Measurements from ENCODE around the gene PLAAT3. TPM values are rescaled to one million over a fixed set of nuclear protein-coding genes. Genes with fewer than 3 reads are reported as not detected.

The PLAAT3 gene
- total RNA-seq, 2 donors from 2014 or later: 3.8 to 13.2 TPM

DNA sequence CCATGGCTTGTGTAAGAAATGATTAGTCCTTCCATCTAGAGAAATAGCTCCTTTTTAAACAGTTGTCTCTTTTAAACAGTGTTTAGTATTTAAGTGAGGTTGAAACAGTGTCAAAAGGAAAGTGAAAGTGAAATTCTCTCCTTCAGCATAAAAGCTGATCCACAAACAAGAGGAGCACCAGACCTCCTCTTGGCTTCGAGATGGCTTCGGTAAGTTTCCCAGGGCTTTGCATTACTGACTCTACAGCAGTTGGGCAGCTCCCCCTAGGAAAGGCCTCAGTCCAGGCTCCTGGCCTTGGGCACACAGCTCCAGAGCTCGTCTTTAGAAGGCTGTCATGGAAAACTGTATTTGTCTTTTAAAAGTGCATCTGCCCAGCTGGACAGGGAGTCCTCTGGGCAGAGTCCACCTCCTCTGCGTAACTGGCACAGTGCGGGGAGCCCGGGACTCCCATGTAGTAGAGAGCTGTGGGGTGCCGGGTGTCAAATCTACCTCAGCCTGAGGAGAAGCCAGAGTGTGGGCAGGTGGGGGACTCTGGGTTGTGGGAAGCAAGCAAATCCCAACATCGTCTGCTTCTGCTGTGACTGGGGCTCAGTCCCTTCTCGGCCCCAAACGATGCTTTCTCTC is 77.5 kb downstream of the PLAAT3 start, which contains the start of gene PLAAT4:
TSS of gene PLAAT4 (plus strand) at position 140 of the 624 bp plus-strand sequence. CDS start at position 201, 61 bp downstream.
- Histone ChIP-seq H3K27ac (peak within 1 kb of the TSS; percentile 73), H3K9me3 (no peaks in the 10 kb centered on the region), H3K9ac (ENCODE audit: low read depth in 2 of 2, low read length in 2 of 2) (peak within 1 kb of the TSS; percentile 68 to 75), H3K4me3 (peak within 1 kb of the TSS; percentile 42), H3K27me3 (no peaks in the 10 kb centered on the region), H3K36me3 (no peaks in the 10 kb centered on the region), H3K4me1 (peaks cover 10% of the 10 kb centered on the region)
- peak; percentile 46 for DNase-seq
- intact Hi-C loops (cut with DNase I): no loop called here
- TF ChIP-seq, protein P1, sequence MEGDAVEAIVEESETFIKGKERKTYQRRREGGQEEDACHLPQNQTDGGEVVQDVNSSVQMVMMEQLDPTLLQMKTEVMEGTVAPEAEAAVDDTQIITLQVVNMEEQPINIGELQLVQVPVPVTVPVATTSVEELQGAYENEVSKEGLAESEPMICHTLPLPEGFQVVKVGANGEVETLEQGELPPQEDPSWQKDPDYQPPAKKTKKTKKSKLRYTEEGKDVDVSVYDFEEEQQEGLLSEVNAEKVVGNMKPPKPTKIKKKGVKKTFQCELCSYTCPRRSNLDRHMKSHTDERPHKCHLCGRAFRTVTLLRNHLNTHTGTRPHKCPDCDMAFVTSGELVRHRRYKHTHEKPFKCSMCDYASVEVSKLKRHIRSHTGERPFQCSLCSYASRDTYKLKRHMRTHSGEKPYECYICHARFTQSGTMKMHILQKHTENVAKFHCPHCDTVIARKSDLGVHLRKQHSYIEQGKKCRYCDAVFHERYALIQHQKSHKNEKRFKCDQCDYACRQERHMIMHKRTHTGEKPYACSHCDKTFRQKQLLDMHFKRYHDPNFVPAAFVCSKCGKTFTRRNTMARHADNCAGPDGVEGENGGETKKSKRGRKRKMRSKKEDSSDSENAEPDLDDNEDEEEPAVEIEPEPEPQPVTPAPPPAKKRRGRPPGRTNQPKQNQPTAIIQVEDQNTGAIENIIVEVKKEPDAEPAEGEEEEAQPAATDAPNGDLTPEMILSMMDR (IDR thresholded peaks at IDR 0.05): no peak

DNA sequence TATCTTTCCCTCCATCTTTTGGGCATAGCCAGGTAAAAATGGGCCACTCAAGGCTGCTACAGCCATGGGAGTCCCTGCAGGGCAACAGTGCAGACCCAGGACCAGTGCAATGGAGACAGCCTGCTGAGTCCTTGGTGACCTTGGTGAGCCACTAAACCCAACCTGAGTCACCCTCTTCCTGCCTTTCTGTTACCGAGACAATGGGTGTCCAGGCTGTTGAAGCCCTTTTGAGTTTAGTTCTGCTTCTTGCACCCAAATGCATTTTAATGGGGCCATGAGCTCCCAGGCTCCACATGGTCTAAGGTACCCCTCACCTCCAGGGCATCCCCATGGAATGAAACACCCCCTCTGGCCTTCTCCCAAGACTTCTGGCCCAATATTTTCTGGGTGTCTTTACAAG is 78.5 kb downstream of the PLAAT3 start:
- DNase-seq: no peak
- intact Hi-C loops (cut with DNase I): no loop called here
- H3K4me1 ChIP-seq: peaks cover 10% of the 10 kb centered on the region

DNA sequence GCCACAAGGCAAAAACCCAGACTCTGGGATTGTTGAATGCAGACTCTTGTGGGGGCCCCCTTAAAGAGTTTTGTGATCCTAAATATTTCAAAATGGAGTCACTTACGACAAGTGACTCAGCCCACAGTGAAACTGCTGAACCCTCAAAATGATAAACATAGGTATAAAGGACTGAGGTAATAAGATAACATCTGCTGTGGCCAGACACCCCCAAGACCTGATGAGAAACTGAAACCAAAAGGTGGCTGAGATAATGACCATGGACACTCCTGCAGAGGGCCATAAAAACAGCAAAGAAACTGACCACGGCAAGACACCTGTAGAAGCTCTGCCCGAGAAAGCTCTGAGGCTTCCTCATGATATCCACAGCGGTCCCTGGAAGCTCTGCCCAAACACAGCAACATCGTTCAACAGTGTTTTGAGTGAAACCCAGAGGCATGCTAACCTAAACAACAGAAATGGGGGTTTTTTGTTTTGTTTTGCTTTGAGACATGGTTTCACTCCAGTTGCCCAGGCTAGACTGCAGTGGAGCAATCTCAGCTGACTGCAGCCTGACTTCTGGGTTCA is 79.3 kb downstream of the PLAAT3 start:
- Histone ChIP-seq H3K9ac (ENCODE audit: low read depth in 2 of 2, low read length in 2 of 2) (no peak overlapping the region), H3K4me1 (peaks cover 10% of the 10 kb centered on the region), H3K27ac (peak overlapping the region; percentile 73), H3K36me3 (no peaks in the 10 kb centered on the region), H3K9me3 (no peaks in the 10 kb centered on the region), H3K4me3 (no peak overlapping the region), H3K27me3 (no peaks in the 10 kb centered on the region)
- no peak for DNase-seq
- TF ChIP-seq, protein P1 (IDR thresholded peaks at IDR 0.05): no peak
- intact Hi-C loops (cut with DNase I): no loop called here

More for the DNA sequence above, 78.5 kb downstream of the PLAAT3 start:
- peak overlapping the region; percentile 73 for H3K27ac ChIP-seq
- H3K9ac ChIP-seq (ENCODE audit: low read depth in 2 of 2, low read length in 2 of 2): no peak overlapping the region
- H3K4me3 ChIP-seq: no peak overlapping the region
- H3K27me3 ChIP-seq: no peaks in the 10 kb centered on the region
- H3K36me3 ChIP-seq: no peaks in the 10 kb centered on the region
- TF ChIP-seq, protein P1 (IDR thresholded peaks at IDR 0.05): no peak
- no peaks in the 10 kb centered on the region for H3K9me3 ChIP-seq

DNA sequence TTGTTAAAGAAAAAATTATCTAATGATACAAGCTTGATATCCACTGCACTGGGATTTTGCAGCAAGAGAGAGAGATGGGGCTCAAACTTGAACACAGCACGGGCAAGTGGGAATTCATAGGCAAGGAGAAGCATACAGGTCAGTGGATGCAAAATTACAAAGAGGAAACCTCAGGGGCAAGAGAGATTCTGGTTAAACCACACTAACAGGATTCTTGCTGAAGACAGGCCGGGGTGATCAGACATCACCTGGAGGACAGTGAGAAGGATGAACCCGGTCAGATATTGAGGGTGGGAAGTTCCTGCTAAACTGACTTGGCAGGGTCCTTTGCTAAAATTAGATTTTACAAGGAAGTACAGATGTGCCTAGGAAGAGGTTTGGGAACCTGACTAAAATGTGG is 80.2 kb downstream of the PLAAT3 start:
- DNase-seq: no peak
- Histone ChIP-seq H3K27me3 (no peaks in the 10 kb centered on the region), H3K4me1 (peaks cover 10% of the 10 kb centered on the region), H3K27ac (no peak overlapping the region), H3K9me3 (no peaks in the 10 kb centered on the region), H3K4me3 (no peak overlapping the region), H3K9ac (ENCODE audit: low read depth in 2 of 2, low read length in 2 of 2) (no peak overlapping the region), H3K36me3 (no peaks in the 10 kb centered on the region)
- TF ChIP-seq, protein P1 (IDR thresholded peaks at IDR 0.05): no peak
- intact Hi-C loops (cut with DNase I): no loop called here

DNA sequence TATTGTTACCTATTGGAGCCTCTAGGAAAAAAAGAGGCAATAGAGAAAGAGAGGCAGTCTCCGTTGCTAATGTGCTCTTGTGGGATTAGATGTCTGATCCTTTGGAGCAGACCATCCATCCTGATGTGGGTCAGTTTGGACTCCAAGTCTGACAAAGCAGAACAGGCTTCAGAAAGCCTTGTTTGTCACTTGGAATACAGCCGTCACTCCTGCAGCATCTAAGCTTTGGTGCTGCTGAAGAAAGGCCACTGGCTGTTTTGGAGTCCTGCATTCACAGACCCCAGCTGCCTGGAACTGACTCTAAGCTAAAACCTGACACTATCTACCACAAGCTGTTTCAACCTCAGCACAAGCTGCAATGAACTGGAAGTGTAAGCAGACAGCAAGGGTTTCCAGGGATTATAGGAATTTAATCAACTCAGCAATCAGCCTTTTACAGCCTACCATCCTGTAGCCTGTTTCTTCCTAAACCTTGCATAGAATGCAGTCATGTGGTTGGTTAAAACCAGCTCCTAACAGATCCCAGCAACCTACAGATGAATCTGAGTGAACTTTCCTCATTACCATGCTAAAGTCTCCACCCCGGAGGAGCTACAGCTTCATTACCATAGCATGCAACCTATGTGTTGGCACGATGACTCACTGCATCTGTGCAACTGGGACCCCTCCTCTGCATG is 81.3 kb downstream of the PLAAT3 start:
- H3K27ac ChIP-seq: no peak overlapping the region
- peaks cover 9% of the 10 kb centered on the region for H3K4me1 ChIP-seq
- H3K4me3 ChIP-seq: no peak overlapping the region
- TF ChIP-seq, protein P1 (IDR thresholded peaks at IDR 0.05): no peak
- intact Hi-C loops (cut with DNase I): no loop called here
- H3K27me3 ChIP-seq: no peaks in the 10 kb centered on the region
- no peak overlapping the region for H3K9ac ChIP-seq (ENCODE audit: low read depth in 2 of 2, low read length in 2 of 2)
- DNase-seq: no peak
- no peaks in the 10 kb centered on the region for H3K36me3 ChIP-seq
- no peaks in the 10 kb centered on the region for H3K9me3 ChIP-seq
